HG02943 (cell line): ENCODE data around the gene TAOK2.

Experiments used
- ATAC-seq: cut with Tn5 transposase; IDR thresholded peaks from one replicate; pipeline ENCODE4 v1.9.1; 2021; ENCODE audit warnings: mild to moderate bottlenecking, low read depth, moderate library complexity; ENCODE audit not compliant: unreplicated experiment

The TAOK2 gene

GRCh38 chr16:30041841-30042240 lies 68.2 kb downstream of the TAOK2 start:
- ATAC-seq, result no peak
